ENCODE measurements around the gene GPC3. TPM values are rescaled to one million over a fixed set of nuclear protein-coding genes. Genes with fewer than 3 reads are reported as not detected.

The GPC3 gene
- total and polyA plus RNA-seq, 2 of the 4 experiments (the other 2 are of a cell fraction), result not detected

- H2AK5ac ChIP-seq (ENCODE audit: low read depth, low read length), result no peak overlapping the region
- no TSS peak for BruUV-seq (replicated peaks)
- no peak overlapping the region for H4K8ac ChIP-seq (ENCODE audit: low read depth in 2 of 2, low read length in 2 of 2)
- no peak overlapping the region for H2BK20ac ChIP-seq (ENCODE audit: low read depth, low read length)
- H3K18ac ChIP-seq (ENCODE audit: low read depth, low read length), result no peak overlapping the region
- in situ Hi-C loops (cut with MboI; ENCODE audit: low sequenced_read_pairs) (no loop called here), intact Hi-C loops (cut with micrococcal nuclease) (no loop called here), dilution Hi-C loops (cut with HindIII; ENCODE audit: low sequenced_read_pairs, unreplicated experiment) (no loop called here)
- H4K5ac ChIP-seq (ENCODE audit: low read depth, low read length), result no peak overlapping the region
- no peaks in the 10 kb centered on the region for H3K9me3 ChIP-seq (ENCODE audit: control insufficient read depth, insufficient read depth, low read length)
- no peak overlapping the region for H3K23ac ChIP-seq (ENCODE audit: low read depth, low read length)
- WGBS, 2 experiments (ENCODE audit: extremely low coverage in 2 of 2, insufficient read length in 1 of 2), result no CpG with 5 or more reads among the region's 4 CpGs
- TF ChIP-seq RCOR1 (IDR thresholded peaks at IDR 0.05; ENCODE audit: insufficient replicate concordance, low read length) (no peak), CHD1 (IDR thresholded peaks at IDR 0.05; ENCODE audit: low read depth, low read length) (no peak), MAFK (IDR thresholded peaks at IDR 0.05; ENCODE audit: low read depth, low read length) (no peak), SMC3 (IDR thresholded peaks at IDR 0.05; ENCODE audit: low read depth, low read length) (no peak), USF2 (IDR thresholded peaks at IDR 0.05; ENCODE audit: low read depth, low read length) (no peak), RFX5 (IDR thresholded peaks at IDR 0.05; ENCODE audit: low read depth, low read length) (no peak), CTCF (conservative IDR thresholded peaks at IDR 0.05; ENCODE audit: low read depth, low read length) (no peak), BHLHE40 (IDR thresholded peaks at IDR 0.05; ENCODE audit: low read depth, low read length) (no peak), FOS (IDR thresholded peaks at IDR 0.05; ENCODE audit: low read depth, low read length) (no peak), RAD21 (IDR thresholded peaks at IDR 0.05; ENCODE audit: low read length) (no peak), POLR2A (IDR thresholded peaks at IDR 0.05; ENCODE audit: low read depth, low read length) (no peak), MAZ (IDR thresholded peaks at IDR 0.05; ENCODE audit: borderline replicate concordance, low read depth, low read length) (no peak), MXI1 (IDR thresholded peaks at IDR 0.05; ENCODE audit: borderline replicate concordance, low read depth, low read length) (no peak), NFE2L2 (IDR thresholded peaks at IDR 0.05; ENCODE audit: low read depth, low read length) (no peak), ELK1 (IDR thresholded peaks at IDR 0.05; ENCODE audit: borderline replicate concordance, low read depth, low read length) (no peak), CEBPB (IDR thresholded peaks at IDR 0.05; ENCODE audit: low read depth, low read length) (no peak)
- no peak overlapping the region for H3K4me3 ChIP-seq (ENCODE audit: insufficient read depth, low read depth, low read length)
- H3K79me1 ChIP-seq (ENCODE audit: low read depth in 1 of 2, low read length in 2 of 2), result no peaks in the 10 kb centered on the region
- no peak overlapping the region for H3K4me2 ChIP-seq (ENCODE audit: low read depth, low read length)
- no peak overlapping the region for H3K27ac ChIP-seq (ENCODE audit: insufficient read depth, low read length)
- H2BK120ac ChIP-seq (ENCODE audit: low read depth, low read length), result no peak overlapping the region
- H4K20me1 ChIP-seq (ENCODE audit: insufficient read depth, low read length), result no peaks in the 10 kb centered on the region
- no peak overlapping the region for H3K56ac ChIP-seq (ENCODE audit: extremely low read depth, insufficient read depth, low read length)
- POLR2A ChIA-PET (ENCODE audit: unreplicated experiment), result no interaction called here
- H3K36me3 ChIP-seq (ENCODE audit: control insufficient read depth, insufficient read depth, low read length), result no peaks in the 10 kb centered on the region
- no peak overlapping the region for H3K14ac ChIP-seq (replicated peaks; ENCODE audit: low read depth, low read length)
- H2AFZ ChIP-seq (replicated peaks; ENCODE audit: low read length, poor library complexity), result no peak overlapping the region
- no peaks in the 10 kb centered on the region for H3K4me1 ChIP-seq (ENCODE audit: control insufficient read depth, insufficient read depth, low read length)
- no peak overlapping the region for H2BK5ac ChIP-seq (ENCODE audit: low read depth, low read length, poor library complexity, severe bottlenecking)
- H3K9me1 ChIP-seq (ENCODE audit: insufficient read depth, low read length), result no peaks in the 10 kb centered on the region
- no peak overlapping the region for H4K91ac ChIP-seq (ENCODE audit: insufficient read depth, low read depth, low read length)
- H3K27me3 ChIP-seq (ENCODE audit: control insufficient read depth, insufficient read depth, low read length), result peaks cover 2% of the 10 kb centered on the region
- H3K4ac ChIP-seq (ENCODE audit: low read depth, low read length), result no peak overlapping the region
- no peak overlapping the region for H2BK15ac ChIP-seq (ENCODE audit: low read depth, low read length)
- H3K9ac ChIP-seq (ENCODE audit: low read depth, low read length), result no peak overlapping the region
- no peak for DNase-seq
- no peak for ATAC-seq (ENCODE audit: low read depth)
- CTCF ChIA-PET, result no interaction called here
- H2AK9ac ChIP-seq (replicated peaks; ENCODE audit: low read depth, low read length, poor library complexity), result no peak overlapping the region
Observed at GRCh38 chrX:133794126-133794525, 191.3 kb downstream of the GPC3 start.

Measured in IMR-90 (cell line).